Neural cell (in vitro differentiated cells): ENCODE measurements around the gene OLFML3. TPM values are rescaled to one million over a fixed set of nuclear protein-coding genes. Genes with fewer than 3 reads are reported as not detected.

ENCODE experiments used
- H2AFZ ChIP-seq: fragments of 200-600, 300-800 bp; sonication (generic), shearing (Covaris generic); 2 replicates; pipeline ENCODE4 v1.6.0; 2014; ENCODE audit warnings: low read depth, mild to moderate bottlenecking, antibody characterized with exemption, low read length, moderate library complexity
- H3F3A ChIP-seq: fragments of 200-600 bp; shearing (Covaris generic); 2 replicates; pipeline ENCODE4 v1.6.1; 2016; ENCODE audit warnings: mild to moderate bottlenecking, moderate library complexity, mixed read lengths, antibody characterized with exemption, low read length; ENCODE audit not compliant: insufficient read depth, poor library complexity, severe bottlenecking
- H3K27ac ChIP-seq: fragments of 200-600, 300-800 bp; sonication (generic), shearing (Covaris generic); 2 replicates; pipeline ENCODE4 v1.5.1; 2014; ENCODE audit warnings: mild to moderate bottlenecking, low read length, moderate library complexity
- H3K27me3 ChIP-seq: fragments of 300-800, 200-600 bp; sonication (generic), shearing (Covaris generic); 2 replicates; pipeline ENCODE4 v1.6.0; 2014; ENCODE audit warnings: mild to moderate bottlenecking, low read depth, low read length, moderate library complexity; ENCODE audit not compliant: insufficient read depth
- H3K36me3 ChIP-seq: fragments of 300-800, 200-600 bp; sonication (generic), shearing (Covaris generic); 2 replicates; pipeline ENCODE4 v1.5.1; 2014; ENCODE audit warnings: mild to moderate bottlenecking, antibody characterized with exemption, low read length, moderate library complexity; ENCODE audit not compliant: insufficient read depth
- H3K4me2 ChIP-seq: fragments of 300-800, 200-600 bp; sonication (generic), shearing (Covaris generic); 2 replicates; pipeline ENCODE4 v1.6.0; 2014; ENCODE audit warnings: mild to moderate bottlenecking, low read length
- H3K4me3 ChIP-seq: fragments of 300-800, 200-600 bp; sonication (generic), shearing (Covaris generic); 2 replicates; pipeline ENCODE4 v1.5.1; 2014; ENCODE audit warnings: mild to moderate bottlenecking, low read length, moderate library complexity
- H3K79me2 ChIP-seq: fragments of 200-600 bp; shearing (Covaris generic); replicated peaks from 2 replicates; pipeline ENCODE4 v1.6.0; 2014; ENCODE audit warnings: mild to moderate bottlenecking, low read length, moderate library complexity; ENCODE audit not compliant: insufficient read depth
- H3K9ac ChIP-seq: fragments of 300-800, 200-600 bp; sonication (generic), shearing (Covaris generic); 2 replicates; pipeline ENCODE4 v1.6.1; 2016; ENCODE audit warnings: mild to moderate bottlenecking, low read length, mixed read lengths
- H3K9me2 ChIP-seq: fragments of 200-600 bp; shearing (Covaris generic); 2 replicates; pipeline ENCODE4 v1.6.1; 2016; ENCODE audit warnings: mild to moderate bottlenecking, low read length, mixed read lengths; ENCODE audit not compliant: insufficient read depth
- H3K9me3 ChIP-seq: fragments of 200-600, 300-800 bp; sonication (generic), shearing (Covaris generic); 2 replicates; pipeline ENCODE4 v1.6.1; 2016; ENCODE audit warnings: mild to moderate bottlenecking, mixed run types, low read length, moderate library complexity, mixed read lengths
- H4K20me1 ChIP-seq: fragments of 200-600 bp; shearing (Covaris generic); 2 replicates; pipeline ENCODE4 v1.6.1; 2016; ENCODE audit warnings: mild to moderate bottlenecking, mixed run types; ENCODE audit not compliant: insufficient read depth
- CTCF ChIP-seq: fragments of 450-650 bp; IDR thresholded peaks from 2 replicates; pipeline ENCODE4 v1.5.1; 2014; ENCODE audit warnings: antibody characterized with exemption, mild to moderate bottlenecking, moderate library complexity; ENCODE audit not compliant: poor library complexity, severe bottlenecking
- EP300 ChIP-seq: fragments of 450-650 bp; conservative IDR thresholded peaks from 2 replicates; pipeline ENCODE4 v1.6.1; 2014; ENCODE audit warnings: antibody characterized with exemption, mild to moderate bottlenecking, moderate library complexity; ENCODE audit not compliant: poor library complexity, severe bottlenecking
- EZH2 ChIP-seq: fragments of 200-600, 300-800 bp; shearing (Covaris generic), sonication (generic); IDR thresholded peaks from 2 replicates; pipeline ENCODE4 v1.6.1; 2014; ENCODE audit warnings: antibody characterized with exemption, low read length, borderline replicate concordance, mild to moderate bottlenecking; ENCODE audit not compliant: insufficient read depth, poor library complexity, severe bottlenecking
- MXI1 ChIP-seq: fragments of 450-650 bp; conservative IDR thresholded peaks from 2 replicates; pipeline ENCODE4 v1.6.1; 2014; ENCODE audit warnings: antibody characterized with exemption, mild to moderate bottlenecking; ENCODE audit not compliant: poor library complexity, severe bottlenecking
- POLR2AphosphoS5 ChIP-seq: IDR thresholded peaks from 2 replicates; pipeline ENCODE4 v1.6.1; 2012
- RAD21 ChIP-seq: fragments of 450-650 bp; conservative IDR thresholded peaks from 2 replicates; pipeline ENCODE4 v1.6.1; 2014; ENCODE audit warnings: antibody characterized with exemption, mild to moderate bottlenecking, moderate library complexity
- REST ChIP-seq: IDR thresholded peaks from 2 replicates; pipeline ENCODE4 v1.6.1; 2012; ENCODE audit warnings: borderline replicate concordance
- SMC3 ChIP-seq: fragments of 450-650 bp; conservative IDR thresholded peaks from 2 replicates; pipeline ENCODE4 v1.6.1; 2014; ENCODE audit warnings: antibody characterized with exemption, mild to moderate bottlenecking, moderate library complexity; ENCODE audit not compliant: poor library complexity
- TAF1 ChIP-seq: IDR thresholded peaks from 2 replicates; pipeline ENCODE4 v1.6.1; 2012; ENCODE audit warnings: low read depth
- polyA plus RNA-seq: library from polyadenylated mRNA; depleted of rRNA; stranded (reverse); fragments of >200 nt; gene quantifications from 2 replicates; pipeline ENCODE4 v1.2.3, GENCODE V29; 2014

OLFML3 gene
- polyA plus RNA-seq, 1 donor from 2014 or later: not detected

GRCh38 chr1:114026797-114027196 lies 47.5 kb downstream of the OLFML3 start:
- no peak overlapping the region for H3K4me2 ChIP-seq
- no peak overlapping the region for H3K4me3 ChIP-seq
- no peak overlapping the region for H3K27ac ChIP-seq
- H3K27me3 ChIP-seq: no peaks in the 10 kb centered on the region
- H3K9ac ChIP-seq: no peak overlapping the region
- no peaks in the 10 kb centered on the region for H3K9me3 ChIP-seq
- H3F3A ChIP-seq: no peaks in the 10 kb centered on the region
- no peaks in the 10 kb centered on the region for H4K20me1 ChIP-seq
- no peaks in the 10 kb centered on the region for H3K9me2 ChIP-seq
- H3K36me3 ChIP-seq: no peaks in the 10 kb centered on the region
- H3K79me2 ChIP-seq: no peaks in the 10 kb centered on the region
- TF ChIP-seq EZH2 (no peak), TAF1 (no peak), MXI1 (no peak), SMC3 (no peak), POLR2AphosphoS5 (no peak), RAD21 (no peak), CTCF (no peak), REST (no peak), EP300 (no peak)
- H2AFZ ChIP-seq: no peak overlapping the region

Other genes starting within 250 kb of the OLFML3 start
- gene PHTF1, start 220.0 kb upstream of the OLFML3 start, polyA plus RNA-seq: 41.9 and 46.1 TPM in 2 replicates
- 33.2 and 33.7 TPM in 2 replicates for gene RSBN1, start 167.0 kb upstream of the OLFML3 start, polyA plus RNA-seq
- gene PTPN22, start 107.8 kb upstream of the OLFML3 start, polyA plus RNA-seq: 0.72 and 0.92 TPM in 2 replicates
- gene BCL2L15, start 91.9 kb upstream of the OLFML3 start, polyA plus RNA-seq: 2.6 and 4.7 TPM in 2 replicates
- 178 and 192 TPM in 2 replicates for gene AP4B1, start 74.7 kb upstream of the OLFML3 start, polyA plus RNA-seq
- 7.3 and 8.7 TPM in 2 replicates for gene DCLRE1B, start 74.1 kb upstream of the OLFML3 start, polyA plus RNA-seq
- 20.3 and 22.9 TPM in 2 replicates for gene HIPK1, start 50.1 kb upstream of the OLFML3 start, polyA plus RNA-seq
- gene SYT6, start 174.4 kb downstream of the OLFML3 start, polyA plus RNA-seq: 8.1 and 9.9 TPM in 2 replicates